Colonic mucosa (tissue), 4 donors: ENCODE measurements around the gene FCN2. TPM values are rescaled to one million over a fixed set of nuclear protein-coding genes. Genes with fewer than 3 reads are reported as not detected.

Source experiments
- DNase-seq: peaks from one replicate; pipeline ENCODE4 v3.0.0-alpha.2; 2020
- H3K27ac ChIP-seq: fragments of 200-600 bp; one replicate; pipeline ENCODE4 v1.8.0; 2021
- H3K27me3 ChIP-seq: fragments of 200-600 bp; one replicate; pipeline ENCODE4 v1.8.0; 2021
- H3K36me3 ChIP-seq: fragments of 200-600 bp; one replicate; pipeline ENCODE4 v1.8.0; 2021
- H3K4me1 ChIP-seq: fragments of 200-600 bp; one replicate; pipeline ENCODE4 v1.8.0; 2021; ENCODE audit warnings: mild to moderate bottlenecking
- H3K4me3 ChIP-seq: fragments of 200-600 bp; one replicate; pipeline ENCODE4 v1.8.0; 2021
- H3K9ac ChIP-seq, 2 donors: one replicate each; pipeline ENCODE4 v1.7.0; 2013; ENCODE audit warnings: control low read depth in 2 of 2, low read depth in 2 of 2, low read length in 2 of 2
- H3K9me3 ChIP-seq: fragments of 200-600 bp; one replicate; pipeline ENCODE4 v1.8.0; 2021
- intact Hi-C: fragments of 100-400 bp; cut with DNase I; formaldehyde crosslinking; loops from one replicate; pipeline ENCODE4 v1.14.1; 2022
- total RNA-seq, 2 donors: library from RNA; stranded (reverse); fragmentation: NEBNext Ultra II Directional in 1 of 2; extraction: Animal tissue kit (Norgen Biotek cat#: 25700) in 1 of 2; gene quantifications; one replicate each; pipeline ENCODE4 v1.2.1, GENCODE V29; 2021
- TF ChIP-seq, protein P1 (sequence below): fragments of 200-600 bp; IDR thresholded peaks from one replicate; pipeline ENCODE4 v1.8.0; 2022; ENCODE audit warnings: antibody characterized with exemption, mild to moderate bottlenecking
- donor health status: healthy.
- donor health status: DM: no; HTN: no; CAD: no.
- donor health status: DM: no; HTN: no; CAD: no.

FCN2 gene
- total RNA-seq, 2 donors from 2014 or later: not detected

GRCh38 chr9:134867917-134868750, 12.5 kb upstream of the FCN2 start:
- Histone ChIP-seq H3K36me3 (no peaks in the 10 kb centered on the region), H3K4me1 (no peaks in the 10 kb centered on the region), H3K27ac (no peak overlapping the region), H3K4me3 (no peak overlapping the region), H3K9me3 (no peaks in the 10 kb centered on the region), H3K27me3 (no peaks in the 10 kb centered on the region), H3K9ac (no peak overlapping the region)
- TF ChIP-seq, protein P1, sequence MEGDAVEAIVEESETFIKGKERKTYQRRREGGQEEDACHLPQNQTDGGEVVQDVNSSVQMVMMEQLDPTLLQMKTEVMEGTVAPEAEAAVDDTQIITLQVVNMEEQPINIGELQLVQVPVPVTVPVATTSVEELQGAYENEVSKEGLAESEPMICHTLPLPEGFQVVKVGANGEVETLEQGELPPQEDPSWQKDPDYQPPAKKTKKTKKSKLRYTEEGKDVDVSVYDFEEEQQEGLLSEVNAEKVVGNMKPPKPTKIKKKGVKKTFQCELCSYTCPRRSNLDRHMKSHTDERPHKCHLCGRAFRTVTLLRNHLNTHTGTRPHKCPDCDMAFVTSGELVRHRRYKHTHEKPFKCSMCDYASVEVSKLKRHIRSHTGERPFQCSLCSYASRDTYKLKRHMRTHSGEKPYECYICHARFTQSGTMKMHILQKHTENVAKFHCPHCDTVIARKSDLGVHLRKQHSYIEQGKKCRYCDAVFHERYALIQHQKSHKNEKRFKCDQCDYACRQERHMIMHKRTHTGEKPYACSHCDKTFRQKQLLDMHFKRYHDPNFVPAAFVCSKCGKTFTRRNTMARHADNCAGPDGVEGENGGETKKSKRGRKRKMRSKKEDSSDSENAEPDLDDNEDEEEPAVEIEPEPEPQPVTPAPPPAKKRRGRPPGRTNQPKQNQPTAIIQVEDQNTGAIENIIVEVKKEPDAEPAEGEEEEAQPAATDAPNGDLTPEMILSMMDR: no peak
- no peak for DNase-seq
- intact Hi-C loops: no loop called here

GRCh38 chr9:134868751-134869553, 11.7 kb upstream of the FCN2 start:
- no peaks in the 10 kb centered on the region for H3K9me3 ChIP-seq

DNA sequence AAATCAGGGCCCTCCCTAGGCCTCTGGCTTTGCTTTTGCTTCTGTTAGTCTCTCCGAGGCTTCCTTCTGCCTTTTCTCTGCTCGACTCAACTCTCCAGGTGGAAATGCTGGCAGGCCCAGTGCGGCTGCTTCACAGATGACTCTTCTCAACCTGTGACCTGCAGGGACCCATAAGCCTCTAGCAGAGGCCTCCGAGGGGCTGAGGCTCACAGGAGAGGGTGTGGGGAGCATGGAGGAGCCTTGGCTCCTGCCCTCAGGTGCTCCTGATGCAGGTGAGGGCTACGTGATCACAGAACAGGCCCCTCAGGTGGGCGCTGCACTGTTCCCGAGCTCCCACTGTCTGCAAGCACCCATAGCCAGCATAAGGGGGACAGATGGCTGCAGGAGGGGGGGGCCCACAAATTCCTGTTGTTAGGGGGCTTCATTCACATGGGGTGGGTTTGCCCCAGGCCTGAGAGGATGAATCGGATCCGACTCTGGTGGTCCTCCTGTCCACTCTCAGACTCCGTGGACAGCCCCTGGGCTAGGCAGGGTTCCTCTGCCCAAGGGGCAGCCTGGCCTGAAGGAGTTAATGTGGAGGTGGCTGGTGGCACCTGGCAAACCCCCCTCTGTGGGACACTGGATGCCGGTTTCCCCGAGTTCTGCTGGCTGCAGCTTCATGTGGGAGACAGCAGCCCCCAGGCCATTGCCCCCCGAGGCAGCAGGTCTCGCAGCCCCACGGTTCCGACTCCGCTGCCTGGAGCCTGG, 10.9 kb upstream of the FCN2 start:
- no peak overlapping the region for H3K4me3 ChIP-seq
- no peak overlapping the region for H3K9ac ChIP-seq
- TF ChIP-seq, protein P1: no peak
- intact Hi-C loops: no loop called here
- no peak for DNase-seq
- H3K27me3 ChIP-seq: no peaks in the 10 kb centered on the region
- H3K27ac ChIP-seq: no peak overlapping the region
- no peaks in the 10 kb centered on the region for H3K9me3 ChIP-seq
- no peaks in the 10 kb centered on the region for H3K36me3 ChIP-seq
- H3K4me1 ChIP-seq: no peaks in the 10 kb centered on the region

More at GRCh38 chr9:134868751-134869553, 11.7 kb upstream of the FCN2 start:
- no peaks in the 10 kb centered on the region for H3K4me1 ChIP-seq
- no peak overlapping the region for H3K27ac ChIP-seq
- H3K4me3 ChIP-seq: no peak overlapping the region
- H3K27me3 ChIP-seq: no peaks in the 10 kb centered on the region
- no peak for DNase-seq
- intact Hi-C loops: no loop called here
- TF ChIP-seq, protein P1: no peak
- H3K36me3 ChIP-seq: no peaks in the 10 kb centered on the region
- no peak overlapping the region for H3K9ac ChIP-seq

DNA sequence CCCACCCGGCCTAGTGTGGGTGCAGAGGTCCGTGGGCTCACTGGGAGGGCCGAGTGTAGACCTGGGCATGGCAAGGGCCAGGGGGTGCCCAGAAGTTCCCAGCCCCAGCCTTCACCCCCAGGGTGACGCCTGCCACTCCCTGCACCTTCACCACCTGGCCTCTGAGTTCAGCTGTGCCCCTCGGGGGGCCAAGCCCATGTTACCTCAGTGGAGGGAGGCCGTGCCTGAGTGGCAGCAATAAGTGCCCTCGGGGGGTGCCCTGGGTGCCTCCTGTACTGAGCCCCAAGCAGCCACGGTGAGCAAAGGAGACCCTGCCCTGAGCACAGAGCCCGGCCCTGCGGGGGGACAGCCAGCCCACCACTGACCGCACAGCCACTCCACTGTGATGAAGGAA, 10.3 kb upstream of the FCN2 start:
- DNase-seq: no peak
- no peak overlapping the region for H3K27ac ChIP-seq
- intact Hi-C loops: no loop called here
- H3K9ac ChIP-seq: no peak overlapping the region
- H3K4me3 ChIP-seq: no peak overlapping the region
- TF ChIP-seq, protein P1: no peak
- H3K27me3 ChIP-seq: no peaks in the 10 kb centered on the region
- no peaks in the 10 kb centered on the region for H3K9me3 ChIP-seq
- no peaks in the 10 kb centered on the region for H3K36me3 ChIP-seq
- H3K4me1 ChIP-seq: no peaks in the 10 kb centered on the region
